ENCODE measurements around the gene OSER1. TPM values are rescaled to one million over a fixed set of nuclear protein-coding genes. Genes with fewer than 3 reads are reported as not detected.

Gene OSER1
- total and polyA plus RNA-seq, 2 experiments from 2014 or later, result 28.5 to 35.2 TPM

GRCh38 chr20:44181611-44182010, 29.0 kb downstream of the OSER1 start:
- Histone ChIP-seq H3K27me3 (no peaks in the 10 kb centered on the region), H3K9me3 (ENCODE audit: low read depth) (no peaks in the 10 kb centered on the region), H3K27ac (peak overlapping the region; percentile 99), H3K36me3 (no peaks in the 10 kb centered on the region), H3K4me3 (peak overlapping the region; percentile 26), H3K4me1 (ENCODE audit: low read depth) (peaks cover 67% of the 10 kb centered on the region)
- no peak for TF ChIP-seq CTCF (IDR thresholded peaks at IDR 0.05; ENCODE audit: low read depth, low read length)
- peak in 1 of 2 donors; percentile 36 for DNase-seq (ENCODE audit: low read depth in 1 of 2, low spot score in 1 of 2)

GRCh38 chr20:44180814-44181213, 29.8 kb downstream of the OSER1 start:
- Histone ChIP-seq H3K4me3 (peak overlapping the region; percentile 9), H3K27me3 (no peaks in the 10 kb centered on the region), H3K4me1 (ENCODE audit: low read depth) (peaks cover 67% of the 10 kb centered on the region), H3K36me3 (no peaks in the 10 kb centered on the region), H3K9me3 (ENCODE audit: low read depth) (no peaks in the 10 kb centered on the region), H3K27ac (peak overlapping the region; percentile 99)
- DNase-seq (ENCODE audit: low read depth in 1 of 2, low spot score in 1 of 2), result peak; percentile 44 to 97
- TF ChIP-seq CTCF (IDR thresholded peaks at IDR 0.05; ENCODE audit: low read depth, low read length), result no peak

GRCh38 chr20:44176833-44177534, 33.6 kb downstream of the OSER1 start:
- TF ChIP-seq CTCF (IDR thresholded peaks at IDR 0.05; ENCODE audit: low read depth, low read length), result no peak
- no peak overlapping the region for H3K4me3 ChIP-seq

GRCh38 chr20:44174996-44175765, 35.4 kb downstream of the OSER1 start:
- peak overlapping the region; percentile 58 for H3K27ac ChIP-seq
- no peak overlapping the region for H3K4me3 ChIP-seq
- peaks cover 10% of the 10 kb centered on the region for H3K36me3 ChIP-seq
- no peaks in the 10 kb centered on the region for H3K27me3 ChIP-seq
- TF ChIP-seq CTCF (IDR thresholded peaks at IDR 0.05; ENCODE audit: low read depth, low read length), result no peak
- DNase-seq (ENCODE audit: low read depth in 1 of 2, low spot score in 1 of 2), result no peak
- H3K9me3 ChIP-seq (ENCODE audit: low read depth), result no peaks in the 10 kb centered on the region
- peaks cover 39% of the 10 kb centered on the region for H3K4me1 ChIP-seq (ENCODE audit: low read depth)

More at GRCh38 chr20:44176833-44177534, 33.6 kb downstream of the OSER1 start:
- DNase-seq (ENCODE audit: low read depth in 1 of 2, low spot score in 1 of 2), result no peak
- Histone ChIP-seq H3K4me1 (ENCODE audit: low read depth) (peaks cover 43% of the 10 kb centered on the region), H3K27ac (peak overlapping the region; percentile 70), H3K9me3 (ENCODE audit: low read depth) (no peaks in the 10 kb centered on the region), H3K36me3 (peaks cover 10% of the 10 kb centered on the region), H3K27me3 (no peaks in the 10 kb centered on the region)

GRCh38 chr20:44173846-44174245, 36.7 kb downstream of the OSER1 start:
- H3K27ac ChIP-seq, result peak overlapping the region; percentile 84
- no peak for TF ChIP-seq CTCF (IDR thresholded peaks at IDR 0.05; ENCODE audit: low read depth, low read length)
- H3K27me3 ChIP-seq, result no peaks in the 10 kb centered on the region
- H3K4me3 ChIP-seq, result no peak overlapping the region
- no peaks in the 10 kb centered on the region for H3K9me3 ChIP-seq (ENCODE audit: low read depth)
- H3K4me1 ChIP-seq (ENCODE audit: low read depth), result peaks cover 31% of the 10 kb centered on the region
- DNase-seq (ENCODE audit: low read depth in 1 of 2, low spot score in 1 of 2), result no peak
- H3K36me3 ChIP-seq, result peaks cover 10% of the 10 kb centered on the region
